ENCODE measurements around the gene GHDC.
A peak's percentile ranks its signal among the peaks of the same experiment; 100 is the strongest.
"Not testable (repeated sequence)": the region's sequence is repeated elsewhere in the genome, so short reads cannot be mapped to it uniquely, and the experiment has no call there.

Gene GHDC

GRCh38 chr17:42193969-42194899, at the start of gene GHDC:
GHDC (minus strand) TSS chr17:42194494; CDS start chr17:42193581, 913 bp downstream.
- H3K4me1 Mint-ChIP-seq: peaks cover 23% of the 10 kb centered on the region
- H3K27me3 Mint-ChIP-seq: no peaks in the 10 kb centered on the region
- H3K36me3 Mint-ChIP-seq: peaks cover 1% of the 10 kb centered on the region
- peak within 1 kb of the TSS; percentile 96 for H3K27ac Mint-ChIP-seq
- peak within 1 kb of the TSS; percentile 97 for H3K4me3 Mint-ChIP-seq
- no peaks in the 10 kb centered on the region for H3K9me3 Mint-ChIP-seq

GRCh38 chr17:42243493-42243982, 49.2 kb upstream of the GHDC start:
- peaks cover 2% of the 10 kb centered on the region for H3K36me3 Mint-ChIP-seq
- H3K4me1 Mint-ChIP-seq: peaks cover 75% of the 10 kb centered on the region
- no peak overlapping the region for H3K4me3 Mint-ChIP-seq

GRCh38 chr17:42241871-42242270, 47.6 kb upstream of the GHDC start:
- H3K4me3 Mint-ChIP-seq: peak overlapping the region; percentile 19
- H3K27ac Mint-ChIP-seq: peak overlapping the region; percentile 30
- H3K4me1 Mint-ChIP-seq: peaks cover 67% of the 10 kb centered on the region
- H3K36me3 Mint-ChIP-seq: peaks cover 2% of the 10 kb centered on the region
- H3K27me3 Mint-ChIP-seq: no peaks in the 10 kb centered on the region
- H3K9me3 Mint-ChIP-seq: no peaks in the 10 kb centered on the region

More at GRCh38 chr17:42243493-42243982, 49.2 kb upstream of the GHDC start:
- H3K27me3 Mint-ChIP-seq: no peaks in the 10 kb centered on the region
- no peaks in the 10 kb centered on the region for H3K9me3 Mint-ChIP-seq
- no peak overlapping the region for H3K27ac Mint-ChIP-seq

GRCh38 chr17:42240863-42241262, 46.6 kb upstream of the GHDC start:
- H3K27me3 Mint-ChIP-seq, H3K9me3 Mint-ChIP-seq, H3K36me3 Mint-ChIP-seq, H3K4me3 Mint-ChIP-seq: not testable (repeated sequence)
- Mint-ChIP-seq H3K27ac (peak overlapping the region; percentile 17), H3K4me1 (peaks cover 64% of the 10 kb centered on the region)

- Mint-ChIP-seq H3K4me3 (no peak overlapping the region), H3K27ac (peak overlapping the region; percentile 19), H3K9me3 (no peaks in the 10 kb centered on the region), H3K4me1 (peaks cover 66% of the 10 kb centered on the region), H3K36me3 (peaks cover 2% of the 10 kb centered on the region), H3K27me3 (no peaks in the 10 kb centered on the region)
Observed at GRCh38 chr17:42240201-42240600, 45.9 kb upstream of the GHDC start.

GRCh38 chr17:42239576-42239975, 45.3 kb upstream of the GHDC start:
- not testable (repeated sequence) for H3K4me3 Mint-ChIP-seq, H3K27me3 Mint-ChIP-seq, H3K9me3 Mint-ChIP-seq, H3K36me3 Mint-ChIP-seq, H3K27ac Mint-ChIP-seq
- peaks cover 72% of the 10 kb centered on the region for H3K4me1 Mint-ChIP-seq

- Mint-ChIP-seq H3K4me3 (no peak overlapping the region), H3K27me3 (no peaks in the 10 kb centered on the region), H3K36me3 (peaks cover 2% of the 10 kb centered on the region), H3K27ac (no peak overlapping the region), H3K9me3 (no peaks in the 10 kb centered on the region), H3K4me1 (peaks cover 63% of the 10 kb centered on the region)
Observed at GRCh38 chr17:42236760-42237159, 42.5 kb upstream of the GHDC start.

- peaks cover 51% of the 10 kb centered on the region for H3K4me1 Mint-ChIP-seq
- H3K9me3 Mint-ChIP-seq: no peaks in the 10 kb centered on the region
- no peak overlapping the region for H3K4me3 Mint-ChIP-seq
- no peaks in the 10 kb centered on the region for H3K36me3 Mint-ChIP-seq
- peak overlapping the region; percentile 20 for H3K27ac Mint-ChIP-seq
- no peaks in the 10 kb centered on the region for H3K27me3 Mint-ChIP-seq
Observed at GRCh38 chr17:42233994-42234393, 39.7 kb upstream of the GHDC start.

GRCh38 chr17:42233156-42233555, 38.9 kb upstream of the GHDC start:
- H3K4me3 Mint-ChIP-seq: no peak overlapping the region
- H3K4me1 Mint-ChIP-seq: peaks cover 51% of the 10 kb centered on the region
- H3K36me3 Mint-ChIP-seq: peaks cover 3% of the 10 kb centered on the region
- H3K27ac Mint-ChIP-seq: no peak overlapping the region
- no peaks in the 10 kb centered on the region for H3K27me3 Mint-ChIP-seq
- no peaks in the 10 kb centered on the region for H3K9me3 Mint-ChIP-seq

- H3K36me3 Mint-ChIP-seq: peaks cover 3% of the 10 kb centered on the region
- peak overlapping the region; percentile 55 for H3K27ac Mint-ChIP-seq
- H3K27me3 Mint-ChIP-seq: no peaks in the 10 kb centered on the region
- H3K4me3 Mint-ChIP-seq: no peak overlapping the region
- H3K4me1 Mint-ChIP-seq: peaks cover 42% of the 10 kb centered on the region
- H3K9me3 Mint-ChIP-seq: no peaks in the 10 kb centered on the region
Observed at GRCh38 chr17:42230225-42230624, 35.9 kb upstream of the GHDC start.

- H3K27me3 Mint-ChIP-seq: no peaks in the 10 kb centered on the region
- no peak overlapping the region for H3K4me3 Mint-ChIP-seq
- H3K36me3 Mint-ChIP-seq: peaks cover 5% of the 10 kb centered on the region
Observed at GRCh38 chr17:42227849-42228700, 33.8 kb upstream of the GHDC start.

GRCh38 chr17:42225646-42226045, 31.4 kb upstream of the GHDC start:
- Mint-ChIP-seq H3K27ac (no peak overlapping the region), H3K27me3 (no peaks in the 10 kb centered on the region), H3K36me3 (peaks cover 7% of the 10 kb centered on the region), H3K4me3 (no peak overlapping the region), H3K4me1 (peaks cover 28% of the 10 kb centered on the region), H3K9me3 (no peaks in the 10 kb centered on the region)

More at GRCh38 chr17:42227849-42228700, 33.8 kb upstream of the GHDC start:
- Mint-ChIP-seq H3K4me1 (peaks cover 24% of the 10 kb centered on the region), H3K27ac (peak overlapping the region; percentile 71), H3K9me3 (no peaks in the 10 kb centered on the region)

GRCh38 chr17:42224651-42225050, 30.4 kb upstream of the GHDC start:
- no peak overlapping the region for H3K4me3 Mint-ChIP-seq
- no peaks in the 10 kb centered on the region for H3K9me3 Mint-ChIP-seq
- peaks cover 7% of the 10 kb centered on the region for H3K36me3 Mint-ChIP-seq
- no peaks in the 10 kb centered on the region for H3K27me3 Mint-ChIP-seq
- no peak overlapping the region for H3K27ac Mint-ChIP-seq
- H3K4me1 Mint-ChIP-seq: peaks cover 20% of the 10 kb centered on the region

- no peaks in the 10 kb centered on the region for H3K9me3 Mint-ChIP-seq
- H3K27me3 Mint-ChIP-seq: no peaks in the 10 kb centered on the region
- H3K4me1 Mint-ChIP-seq: peaks cover 10% of the 10 kb centered on the region
- H3K36me3 Mint-ChIP-seq: peaks cover 7% of the 10 kb centered on the region
- peak overlapping the region; percentile 75 for H3K27ac Mint-ChIP-seq
- no peak overlapping the region for H3K4me3 Mint-ChIP-seq
Observed at GRCh38 chr17:42221886-42222745, 27.8 kb upstream of the GHDC start.

- H3K4me3 Mint-ChIP-seq, H3K27me3 Mint-ChIP-seq, H3K4me1 Mint-ChIP-seq, H3K27ac Mint-ChIP-seq, H3K9me3 Mint-ChIP-seq, H3K36me3 Mint-ChIP-seq: not testable (repeated sequence)
Observed at GRCh38 chr17:42219280-42219679, 25.0 kb upstream of the GHDC start.

All from activated naive CD4-positive, alpha-beta T cell treated with anti-CD3 and anti-CD28 coated beads, Interleukin-2, amount 50 U/mL, for 24 hours (primary cell).